HepG2 (cell line): ENCODE data around the gene SIRPB2. TPM values are rescaled to one million over a fixed set of nuclear protein-coding genes. Genes with fewer than 3 reads are reported as not detected.

ENCODE experiments used
- CREM ChIP-seq, 2 experiments: sonication (generic) in 1 of 2; formaldehyde crosslinking in 1 of 2; IDR thresholded peaks; 2 replicates each; pipeline versions ENCODE4 v1.4.0 to v1.6.1; 2016 to 2020; ENCODE audit warnings: antibody characterized with exemption in 1 of 2, mild to moderate bottlenecking in 1 of 2, missing genetic modification reagents in 1 of 2
- ETV5 ChIP-seq: IDR thresholded peaks from 2 replicates; pipeline ENCODE4 v1.6.1; 2018; ENCODE audit warnings: missing biosample characterization, missing genetic modification reagents, inconsistent platforms, borderline replicate concordance
- GABPB1 ChIP-seq: IDR thresholded peaks from 2 replicates; pipeline ENCODE4 v1.6.1; 2016; ENCODE audit warnings: mild to moderate bottlenecking, missing genetic modification reagents, moderate library complexity, missing compliant biosample characterization
- GATAD1 ChIP-seq: IDR thresholded peaks from 2 replicates; pipeline ENCODE4 v1.6.1; 2016; ENCODE audit warnings: missing genetic modification reagents, missing compliant biosample characterization
- KLF16 ChIP-seq, 2 experiments: sonication (generic) in 1 of 2; formaldehyde crosslinking in 1 of 2; IDR thresholded peaks; 2 replicates each; pipeline versions ENCODE4 v1.6.1 to v1.8.0; 2016 to 2023; ENCODE audit warnings: missing genetic modification reagents in 2 of 2, missing compliant biosample characterization in 1 of 2
- LCORL ChIP-seq, 2 experiments: fragments of 450-650 bp in 1 of 2; sonication (generic) in 1 of 2; formaldehyde crosslinking in 1 of 2; IDR thresholded peaks; 2 replicates each; pipeline versions ENCODE4 v1.5.0 to v1.6.1; 2017 to 2020; ENCODE audit warnings: antibody characterized with exemption in 1 of 2, missing genetic modification reagents in 1 of 2
- MXD4 ChIP-seq: IDR thresholded peaks from 2 replicates; pipeline ENCODE4 v1.6.1; 2016; ENCODE audit warnings: mild to moderate bottlenecking, missing biosample characterization, missing genetic modification reagents
- NCOA2 ChIP-seq: sonication (generic); formaldehyde crosslinking; IDR thresholded peaks from 2 replicates; pipeline ENCODE4 v1.8.0; 2022; ENCODE audit warnings: inconsistent platforms
- ZNF296 ChIP-seq: sonication (generic); formaldehyde crosslinking; conservative IDR thresholded peaks from 2 replicates; pipeline ENCODE4 v1.5.0; 2020; ENCODE audit warnings: mild to moderate bottlenecking, missing genetic modification reagents
- ZNF496 ChIP-seq: sonication (generic); formaldehyde crosslinking; IDR thresholded peaks from 2 replicates; pipeline ENCODE4 v1.8.1; 2023; ENCODE audit warnings: mild to moderate bottlenecking, moderate library complexity, missing genetic modification reagents; ENCODE audit not compliant: insufficient replicate concordance
- ZNF644 ChIP-seq: IDR thresholded peaks from 2 replicates; pipeline ENCODE4 v1.6.1; 2016; ENCODE audit warnings: low read depth
- ZSCAN12 ChIP-seq: sonication (generic); formaldehyde crosslinking; IDR thresholded peaks from 2 replicates; pipeline ENCODE4 v1.9.0; 2021; ENCODE audit warnings: mild to moderate bottlenecking, missing genetic modification reagents
- polyA plus RNA-seq, 8 experiments: library from polyadenylated mRNA; depleted of rRNA in 3 of 8; stranded (reverse) in 7 of 8; unstranded in 1 of 8; fragments of >200 nt; fragmentation: Illumina TruSeq in 4 of 8; extraction: Trizol in 4 of 8; gene quantifications; 2 replicates each; pipeline versions ENCODE4 v1.2.1 to v1.2.3, GENCODE V29; 2011 to 2016; ENCODE audit warnings: low read depth in 4 of 8, missing spikeins in 1 of 8, mixed read lengths in 1 of 8; ENCODE audit not compliant: insufficient read depth in 1 of 8
- total RNA-seq, 5 experiments: library from RNA; depleted of rRNA; stranded (reverse); fragments of >200 nt; fragmentation: Illumina TruSeq; extraction: Trizol; gene quantifications; 2 replicates each; pipeline ENCODE4 v1.2.3, GENCODE V29; 2016; ENCODE audit warnings: low read depth in 1 of 5
- TF ChIP-seq, protein P1 (sequence below): IDR thresholded peaks from 2 replicates; pipeline ENCODE4 v1.6.1; 2016; ENCODE audit warnings: low read depth, control low read depth
- TF ChIP-seq, protein P2 (sequence below): IDR thresholded peaks from 2 replicates; pipeline ENCODE4 v1.6.1; 2012; ENCODE audit warnings: low read depth, low read length, improper control_type of control experiment
- TF ChIP-seq, protein P3 (sequence below): IDR thresholded peaks from 2 replicates; pipeline ENCODE4 v1.6.1; 2016; ENCODE audit warnings: missing biosample characterization, missing genetic modification reagents, low read depth
- TF ChIP-seq, protein P4 (sequence below): sonication (generic); formaldehyde crosslinking; IDR thresholded peaks from 2 replicates; pipeline ENCODE4 v1.8.0; 2022; ENCODE audit warnings: mild to moderate bottlenecking, missing genetic modification reagents; ENCODE audit not compliant: insufficient replicate concordance
- TF ChIP-seq, protein P5 (sequence below): sonication (generic); formaldehyde crosslinking; IDR thresholded peaks from 2 replicates; pipeline ENCODE4 v1.9.0; 2021; ENCODE audit warnings: missing genetic modification reagents, mild to moderate bottlenecking, borderline replicate concordance

The SIRPB2 gene
- total and polyA plus RNA-seq, 2 of the 13 experiments (the other 11 are each of a cell fraction or from before 2014, with no cell fraction given): not detected

DNA sequence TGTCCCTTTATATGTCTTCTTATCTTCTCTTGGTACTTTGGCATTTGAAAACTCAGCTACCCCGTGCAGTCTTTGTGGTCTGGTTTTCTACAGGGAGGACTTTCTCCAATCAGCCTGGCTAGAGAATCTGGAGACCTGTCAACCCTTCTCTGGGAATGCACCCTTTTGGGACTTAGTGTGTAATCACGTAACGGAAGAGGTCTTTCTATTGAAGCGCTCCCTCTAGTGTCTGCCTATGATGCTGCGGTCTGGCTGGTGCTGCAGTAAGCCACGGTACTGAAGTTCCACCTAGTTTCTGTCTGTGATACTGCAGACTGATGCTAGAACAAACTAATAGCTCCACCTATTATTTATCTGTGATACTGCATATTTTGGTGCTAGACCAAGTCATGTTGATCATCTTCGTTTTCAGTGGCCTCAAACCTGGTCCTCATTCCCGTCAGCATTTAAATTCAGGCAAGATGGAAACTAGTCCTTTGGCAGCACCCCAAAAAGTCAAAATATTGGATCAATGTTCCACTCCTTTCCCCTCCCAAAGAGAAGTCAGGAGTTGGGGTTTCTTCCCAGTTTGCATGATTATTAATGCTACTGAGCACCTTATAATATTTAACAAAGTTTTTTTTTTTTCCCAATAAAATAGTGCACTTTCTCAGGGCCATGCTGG is 12.5 kb upstream of the SIRPB2 start (continued):
- TF ChIP-seq, protein P1, sequence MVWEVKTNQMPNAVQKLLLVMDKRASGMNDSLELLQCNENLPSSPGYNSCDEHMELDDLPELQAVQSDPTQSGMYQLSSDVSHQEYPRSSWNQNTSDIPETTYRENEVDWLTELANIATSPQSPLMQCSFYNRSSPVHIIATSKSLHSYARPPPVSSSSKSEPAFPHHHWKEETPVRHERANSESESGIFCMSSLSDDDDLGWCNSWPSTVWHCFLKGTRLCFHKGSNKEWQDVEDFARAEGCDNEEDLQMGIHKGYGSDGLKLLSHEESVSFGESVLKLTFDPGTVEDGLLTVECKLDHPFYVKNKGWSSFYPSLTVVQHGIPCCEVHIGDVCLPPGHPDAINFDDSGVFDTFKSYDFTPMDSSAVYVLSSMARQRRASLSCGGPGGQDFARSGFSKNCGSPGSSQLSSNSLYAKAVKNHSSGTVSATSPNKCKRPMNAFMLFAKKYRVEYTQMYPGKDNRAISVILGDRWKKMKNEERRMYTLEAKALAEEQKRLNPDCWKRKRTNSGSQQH: no peak
- TF ChIP-seq ZNF496 (CRISPR knock-in tag) (no peak), NCOA2 (peak; percentile 59; the same call in 1 of the 2 replicates), ZSCAN12 (CRISPR knock-in tag) (no peak), KLF16 (CRISPR knock-in tag; IDR thresholded peaks at IDR 0.05) (0 out of 4 replicates have a peak, but pooled peaks of 1 of the 2 experiments have one; percentile 28), GABPB1 (CRISPR knock-in tag) (peak; percentile 57; the same call in 1 of the 2 replicates), ZNF296 (CRISPR knock-in tag) (no peak), LCORL (IDR thresholded peaks at IDR 0.05) (no peak), LCORL (CRISPR knock-in tag; IDR thresholded peaks at IDR 0.05) (peak; percentile 55; the same call in 1 of the 2 replicates), CREM (IDR thresholded peaks at IDR 0.05) (peak; percentile 47; the same call in 1 of the 2 replicates), CREM (CRISPR knock-in tag; IDR thresholded peaks at IDR 0.05) (no peak), GATAD1 (CRISPR knock-in tag) (peak; percentile 58; the same call in 1 of the 2 replicates), ETV5 (CRISPR knock-in tag) (peak; percentile 76), ZNF644 (CRISPR knock-in tag) (peak; percentile 42; the same call in 1 of the 2 replicates), MXD4 (peak; percentile 71)
- TF ChIP-seq, protein P2, sequence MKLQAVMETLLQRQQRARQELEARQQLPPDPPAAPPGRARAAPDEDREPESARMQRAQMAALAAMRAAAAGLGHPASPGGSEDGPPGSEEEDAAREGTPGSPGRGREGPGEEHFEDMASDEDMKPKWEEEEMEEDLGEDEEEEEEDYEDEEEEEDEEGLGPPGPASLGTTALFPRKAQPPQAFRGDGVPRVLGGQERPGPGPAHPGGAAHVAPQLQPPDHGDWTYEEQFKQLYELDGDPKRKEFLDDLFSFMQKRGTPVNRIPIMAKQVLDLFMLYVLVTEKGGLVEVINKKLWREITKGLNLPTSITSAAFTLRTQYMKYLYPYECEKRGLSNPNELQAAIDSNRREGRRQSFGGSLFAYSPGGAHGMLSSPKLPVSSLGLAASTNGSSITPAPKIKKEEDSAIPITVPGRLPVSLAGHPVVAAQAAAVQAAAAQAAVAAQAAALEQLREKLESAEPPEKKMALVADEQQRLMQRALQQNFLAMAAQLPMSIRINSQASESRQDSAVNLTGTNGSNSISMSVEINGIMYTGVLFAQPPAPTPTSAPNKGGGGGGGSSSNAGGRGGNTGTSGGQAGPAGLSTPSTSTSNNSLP: peak; percentile 98
- TF ChIP-seq, protein P3, sequence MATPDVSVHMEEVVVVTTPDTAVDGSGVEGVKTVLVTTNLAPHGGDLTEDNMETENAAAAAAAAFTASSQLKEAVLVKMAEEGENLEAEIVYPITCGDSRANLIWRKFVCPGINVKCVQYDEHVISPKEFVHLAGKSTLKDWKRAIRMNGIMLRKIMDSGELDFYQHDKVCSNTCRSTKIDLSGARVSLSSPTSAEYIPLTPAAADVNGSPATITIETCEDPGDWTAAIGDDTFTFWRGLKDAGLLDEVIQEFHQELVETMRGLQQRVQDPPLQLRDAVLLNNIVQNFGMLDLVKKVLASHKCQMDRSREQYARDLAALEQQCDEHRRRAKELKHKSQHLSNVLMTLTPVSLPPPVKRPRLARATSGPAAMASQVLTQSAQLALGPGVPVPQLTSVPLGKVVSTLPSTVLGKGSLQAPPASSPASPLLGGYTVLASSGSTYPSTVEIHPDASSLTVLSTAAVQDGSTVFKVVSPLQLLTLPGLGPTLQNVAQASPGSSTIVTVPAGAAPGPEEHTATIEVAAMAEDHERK (CRISPR knock-in tag): no peak
- TF ChIP-seq, protein P4, sequence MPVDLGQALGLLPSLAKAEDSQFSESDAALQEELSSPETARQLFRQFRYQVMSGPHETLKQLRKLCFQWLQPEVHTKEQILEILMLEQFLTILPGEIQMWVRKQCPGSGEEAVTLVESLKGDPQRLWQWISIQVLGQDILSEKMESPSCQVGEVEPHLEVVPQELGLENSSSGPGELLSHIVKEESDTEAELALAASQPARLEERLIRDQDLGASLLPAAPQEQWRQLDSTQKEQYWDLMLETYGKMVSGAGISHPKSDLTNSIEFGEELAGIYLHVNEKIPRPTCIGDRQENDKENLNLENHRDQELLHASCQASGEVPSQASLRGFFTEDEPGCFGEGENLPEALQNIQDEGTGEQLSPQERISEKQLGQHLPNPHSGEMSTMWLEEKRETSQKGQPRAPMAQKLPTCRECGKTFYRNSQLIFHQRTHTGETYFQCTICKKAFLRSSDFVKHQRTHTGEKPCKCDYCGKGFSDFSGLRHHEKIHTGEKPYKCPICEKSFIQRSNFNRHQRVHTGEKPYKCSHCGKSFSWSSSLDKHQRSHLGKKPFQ: no peak
- TF ChIP-seq, protein P5, sequence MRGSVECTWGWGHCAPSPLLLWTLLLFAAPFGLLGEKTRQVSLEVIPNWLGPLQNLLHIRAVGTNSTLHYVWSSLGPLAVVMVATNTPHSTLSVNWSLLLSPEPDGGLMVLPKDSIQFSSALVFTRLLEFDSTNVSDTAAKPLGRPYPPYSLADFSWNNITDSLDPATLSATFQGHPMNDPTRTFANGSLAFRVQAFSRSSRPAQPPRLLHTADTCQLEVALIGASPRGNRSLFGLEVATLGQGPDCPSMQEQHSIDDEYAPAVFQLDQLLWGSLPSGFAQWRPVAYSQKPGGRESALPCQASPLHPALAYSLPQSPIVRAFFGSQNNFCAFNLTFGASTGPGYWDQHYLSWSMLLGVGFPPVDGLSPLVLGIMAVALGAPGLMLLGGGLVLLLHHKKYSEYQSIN (CRISPR knock-in tag): no peak
